NCI-H1930 (cell line): ENCODE measurements around the gene ADGRF5.
"Not testable (repeated sequence)": the region's sequence is repeated elsewhere in the genome, so short reads cannot be mapped to it uniquely, and the experiment has no call there.

Experiments
- DNase-seq, 2 experiments: peaks; one replicate each; lab custom pipeline; 2025; lab: John Stamatoyannopoulos, UW

The ADGRF5 gene

GRCh38 chr6:46894433-46894832 is 27.3 kb downstream of the ADGRF5 start:
- DNase-seq = no peak

GRCh38 chr6:46893648-46894047 is 28.1 kb downstream of the ADGRF5 start:
- DNase-seq = no peak

- no peak for DNase-seq
These were observed 30.4 kb downstream of the ADGRF5 start for GRCh38 chr6:46891252-46891795.

GRCh38 chr6:46888578-46888977 is 33.2 kb downstream of the ADGRF5 start:
- DNase-seq = no peak

GRCh38 chr6:46888031-46888430 is 33.7 kb downstream of the ADGRF5 start:
- no peak for DNase-seq

GRCh38 chr6:46882645-46883044 is 39.1 kb downstream of the ADGRF5 start:
- DNase-seq = no peak

GRCh38 chr6:46879003-46879402 is 42.7 kb downstream of the ADGRF5 start:
- no peak for DNase-seq

- DNase-seq = no peak
These were observed 45.6 kb downstream of the ADGRF5 start for GRCh38 chr6:46876126-46876525.

GRCh38 chr6:46867411-46867810 is 54.3 kb downstream of the ADGRF5 start:
- no peak for DNase-seq

- no peak for DNase-seq
These were observed 56.5 kb downstream of the ADGRF5 start for GRCh38 chr6:46865221-46865620.

GRCh38 chr6:46863791-46864190 is 57.9 kb downstream of the ADGRF5 start:
- no peak for DNase-seq

GRCh38 chr6:46862381-46862780 is 59.4 kb downstream of the ADGRF5 start:
- DNase-seq = no peak

GRCh38 chr6:46855966-46856365 is 65.8 kb downstream of the ADGRF5 start:
- DNase-seq = not testable (repeated sequence)

- DNase-seq = not testable (repeated sequence)
These were observed 70.2 kb downstream of the ADGRF5 start for GRCh38 chr6:46851576-46851975.

- DNase-seq = no peak
These were observed 70.9 kb downstream of the ADGRF5 start for GRCh38 chr6:46850792-46851191.

- DNase-seq = no peak
These were observed 72.4 kb downstream of the ADGRF5 start for GRCh38 chr6:46849361-46849690.

GRCh38 chr6:46848684-46849360 is 72.9 kb downstream of the ADGRF5 start:
- peak in 1 of 2 experiments; percentile 78 for DNase-seq

GRCh38 chr6:46845126-46845525 is 76.6 kb downstream of the ADGRF5 start:
- no peak for DNase-seq

GRCh38 chr6:46842252-46842846 is 79.4 kb downstream of the ADGRF5 start:
- DNase-seq = not testable (repeated sequence)

GRCh38 chr6:46838033-46838432 is 83.7 kb downstream of the ADGRF5 start:
- no peak for DNase-seq

GRCh38 chr6:46834991-46835390 is 86.7 kb downstream of the ADGRF5 start:
- DNase-seq = not testable (repeated sequence)

- not testable (repeated sequence) for DNase-seq
These were observed 87.4 kb downstream of the ADGRF5 start for GRCh38 chr6:46834257-46834916.

GRCh38 chr6:46832816-46833215 is 88.9 kb downstream of the ADGRF5 start:
- no peak for DNase-seq
